ENCODE data around the gene QSOX1. TPM values are rescaled to one million over a fixed set of nuclear protein-coding genes. Genes with fewer than 3 reads are reported as not detected.

Gene QSOX1
- total and polyA plus RNA-seq, 4 donors = 170 to 537 (median 256) TPM

DNA sequence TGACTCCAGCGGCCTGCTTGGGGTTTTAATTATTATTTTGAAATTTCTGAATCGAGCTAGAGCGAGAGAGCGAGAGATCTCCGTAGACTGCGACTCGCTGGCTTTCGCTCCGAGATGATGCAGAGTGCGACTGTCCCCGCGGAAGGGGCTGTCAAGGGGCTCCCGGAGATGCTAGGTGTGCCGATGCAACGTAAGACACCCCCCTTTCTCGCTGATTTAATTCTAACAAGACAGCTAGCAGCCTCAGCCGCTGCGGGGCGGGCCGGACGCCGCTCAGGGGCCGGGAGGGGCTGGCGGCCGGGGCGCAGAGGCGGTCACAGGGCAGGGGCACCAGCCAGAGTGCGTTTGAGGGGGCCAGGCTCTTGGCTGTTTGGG lies 75.7 kb downstream of the QSOX1 start:
- TF ChIP-seq, protein P1, sequence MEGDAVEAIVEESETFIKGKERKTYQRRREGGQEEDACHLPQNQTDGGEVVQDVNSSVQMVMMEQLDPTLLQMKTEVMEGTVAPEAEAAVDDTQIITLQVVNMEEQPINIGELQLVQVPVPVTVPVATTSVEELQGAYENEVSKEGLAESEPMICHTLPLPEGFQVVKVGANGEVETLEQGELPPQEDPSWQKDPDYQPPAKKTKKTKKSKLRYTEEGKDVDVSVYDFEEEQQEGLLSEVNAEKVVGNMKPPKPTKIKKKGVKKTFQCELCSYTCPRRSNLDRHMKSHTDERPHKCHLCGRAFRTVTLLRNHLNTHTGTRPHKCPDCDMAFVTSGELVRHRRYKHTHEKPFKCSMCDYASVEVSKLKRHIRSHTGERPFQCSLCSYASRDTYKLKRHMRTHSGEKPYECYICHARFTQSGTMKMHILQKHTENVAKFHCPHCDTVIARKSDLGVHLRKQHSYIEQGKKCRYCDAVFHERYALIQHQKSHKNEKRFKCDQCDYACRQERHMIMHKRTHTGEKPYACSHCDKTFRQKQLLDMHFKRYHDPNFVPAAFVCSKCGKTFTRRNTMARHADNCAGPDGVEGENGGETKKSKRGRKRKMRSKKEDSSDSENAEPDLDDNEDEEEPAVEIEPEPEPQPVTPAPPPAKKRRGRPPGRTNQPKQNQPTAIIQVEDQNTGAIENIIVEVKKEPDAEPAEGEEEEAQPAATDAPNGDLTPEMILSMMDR (IDR thresholded peaks at IDR 0.05; ENCODE audit: control extremely low read depth, extremely low read depth) = no peak
- no peak overlapping the region for H3K4me3 ChIP-seq
- no peak overlapping the region for H3K27ac ChIP-seq (ENCODE audit: low read depth in 1 of 2, low read length in 1 of 2)
- no peaks in the 10 kb centered on the region for H3K36me3 ChIP-seq (ENCODE audit: control insufficient read depth in 4 of 4, insufficient read depth in 4 of 4, low read length in 4 of 4)
- H3K4me1 ChIP-seq (ENCODE audit: control insufficient read depth in 5 of 5, insufficient read depth in 5 of 5, low read length in 5 of 5) = peaks cover 0 to 39% (median 18%) of the 10 kb centered on the region in 5 donors
- no peak for DNase-seq
- ATAC-seq (ENCODE audit: insufficient read depth, low FRiP score) = no peak
- H3K9ac ChIP-seq (ENCODE audit: insufficient read depth in 1 of 2, low read length in 2 of 2) = no peak overlapping the region
- H3K27me3 ChIP-seq (ENCODE audit: control insufficient read depth in 3 of 3, insufficient read depth in 3 of 3, low read length in 2 of 3) = peaks cover 16 to 84% (median 75%) of the 10 kb centered on the region in 3 donors
- WGBS, 2 donors = 2% methylated on average over 28 of the region's 28 CpGs
- peaks cover 0 to 11% (median 0%) of the 10 kb centered on the region in 4 donors for H3K9me3 ChIP-seq (ENCODE audit: control insufficient read depth in 4 of 4, insufficient read depth in 3 of 4, low read length in 3 of 4)

DNA sequence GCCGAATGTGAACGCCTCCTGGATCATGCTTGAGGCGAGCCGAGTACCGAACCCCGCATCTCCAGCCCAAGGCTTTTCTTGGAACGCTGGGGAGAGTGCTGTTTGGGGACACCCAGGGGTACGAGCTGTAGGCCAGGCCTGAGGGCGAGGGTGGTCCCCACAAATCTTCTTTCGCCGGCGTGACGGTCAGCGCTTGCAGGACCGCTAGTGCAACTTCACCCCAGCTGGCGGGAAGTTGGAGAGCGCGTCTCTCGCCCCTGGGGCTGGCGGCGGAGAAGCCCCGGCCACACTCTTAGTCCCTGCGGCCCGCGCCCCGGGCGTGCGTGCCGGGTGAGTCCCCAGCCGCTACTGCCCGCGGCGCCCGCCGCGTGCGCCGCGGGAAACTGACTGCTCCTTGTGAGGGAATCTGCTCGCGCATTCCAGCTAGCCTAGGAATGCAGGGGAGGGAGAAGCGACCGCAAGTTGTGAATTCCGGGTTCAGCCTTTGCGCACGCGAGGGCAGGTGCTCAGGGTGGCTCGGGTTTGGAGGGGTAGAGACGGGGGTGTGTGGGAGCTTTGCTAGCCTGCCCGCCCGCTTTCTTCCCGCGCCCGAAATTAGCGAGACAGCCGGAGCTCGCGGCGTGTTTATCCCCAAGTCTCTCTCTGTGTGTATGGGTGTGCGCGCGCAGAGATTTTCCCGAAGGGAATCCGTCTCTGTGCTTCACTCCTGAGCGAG lies 76.3 kb downstream of the QSOX1 start:
- peaks cover 15 to 84% (median 75%) of the 10 kb centered on the region in 3 donors for H3K27me3 ChIP-seq (ENCODE audit: control insufficient read depth in 3 of 3, insufficient read depth in 3 of 3, low read length in 2 of 3)
- H3K9me3 ChIP-seq (ENCODE audit: control insufficient read depth in 4 of 4, insufficient read depth in 3 of 4, low read length in 3 of 4) = peaks cover 0 to 11% (median 0%) of the 10 kb centered on the region in 4 donors
- peaks cover 0 to 39% (median 18%) of the 10 kb centered on the region in 5 donors for H3K4me1 ChIP-seq (ENCODE audit: control insufficient read depth in 5 of 5, insufficient read depth in 5 of 5, low read length in 5 of 5)
- ATAC-seq (ENCODE audit: insufficient read depth, low FRiP score) = no peak
- no peaks in the 10 kb centered on the region for H3K36me3 ChIP-seq (ENCODE audit: control insufficient read depth in 4 of 4, insufficient read depth in 4 of 4, low read length in 4 of 4)
- peak; percentile 34 to 66 (median 64) for DNase-seq
- no peak overlapping the region for H3K9ac ChIP-seq (ENCODE audit: insufficient read depth in 1 of 2, low read length in 2 of 2)
- TF ChIP-seq, protein P1 (IDR thresholded peaks at IDR 0.05; ENCODE audit: control extremely low read depth, extremely low read depth) = no peak
- WGBS, 2 donors = 1% methylated on average over 64 to 65 of the region's 65 CpGs
- H3K27ac ChIP-seq (ENCODE audit: low read depth in 1 of 2, low read length in 1 of 2) = no peak overlapping the region
- H3K4me3 ChIP-seq = no peak overlapping the region

DNA sequence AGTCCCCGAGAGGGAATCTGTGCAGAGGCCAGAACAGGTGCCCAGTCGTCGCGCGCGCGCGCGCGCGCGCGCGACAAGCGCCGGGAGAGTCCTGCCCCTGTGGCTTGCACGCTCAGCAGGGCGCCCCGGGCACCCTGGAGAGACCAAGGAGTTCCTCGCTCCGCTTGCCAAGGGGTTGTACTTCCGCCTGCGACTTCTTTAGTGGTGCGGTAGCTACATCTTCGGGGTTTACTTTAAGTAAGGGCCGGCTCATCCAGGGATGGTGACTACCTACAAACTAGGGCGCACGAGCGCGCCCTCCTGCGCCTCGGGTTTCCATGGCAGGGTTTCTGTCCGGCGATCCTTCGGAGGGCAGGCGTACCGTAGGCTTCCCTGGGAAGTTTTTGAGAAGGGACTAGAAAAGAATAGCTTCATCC lies 76.8 kb downstream of the QSOX1 start:
- Histone ChIP-seq H3K27me3 (ENCODE audit: control insufficient read depth in 3 of 3, insufficient read depth in 3 of 3, low read length in 2 of 3) (peaks cover 10 to 84% (median 75%) of the 10 kb centered on the region in 3 donors), H3K27ac (ENCODE audit: low read depth in 1 of 2, low read length in 1 of 2) (no peak overlapping the region), H3K36me3 (ENCODE audit: control insufficient read depth in 4 of 4, insufficient read depth in 4 of 4, low read length in 4 of 4) (no peaks in the 10 kb centered on the region), H3K4me3 (no peak overlapping the region), H3K9me3 (ENCODE audit: control insufficient read depth in 4 of 4, insufficient read depth in 3 of 4, low read length in 3 of 4) (peaks cover 0 to 13% (median 0%) of the 10 kb centered on the region in 4 donors), H3K4me1 (ENCODE audit: control insufficient read depth in 5 of 5, insufficient read depth in 5 of 5, low read length in 5 of 5) (peaks cover 0 to 39% (median 18%) of the 10 kb centered on the region in 5 donors), H3K9ac (ENCODE audit: insufficient read depth in 1 of 2, low read length in 2 of 2) (no peak overlapping the region)
- TF ChIP-seq, protein P1 (IDR thresholded peaks at IDR 0.05; ENCODE audit: control extremely low read depth, extremely low read depth) = no peak
- ATAC-seq (ENCODE audit: insufficient read depth, low FRiP score) (no peak), DNase-seq (peak in 2 of 3 donors; percentile 32 to 44)
- 1% methylated on average over 37 of the region's 37 CpGs for WGBS, 2 donors

Data from lung (tissue), 12 donors.